ENCODE data around the gene RNF212.
"Not testable (repeated sequence)": the region's sequence is repeated elsewhere in the genome, so short reads cannot be mapped to it uniquely, and the experiment has no call there.

Gene RNF212

DNA sequence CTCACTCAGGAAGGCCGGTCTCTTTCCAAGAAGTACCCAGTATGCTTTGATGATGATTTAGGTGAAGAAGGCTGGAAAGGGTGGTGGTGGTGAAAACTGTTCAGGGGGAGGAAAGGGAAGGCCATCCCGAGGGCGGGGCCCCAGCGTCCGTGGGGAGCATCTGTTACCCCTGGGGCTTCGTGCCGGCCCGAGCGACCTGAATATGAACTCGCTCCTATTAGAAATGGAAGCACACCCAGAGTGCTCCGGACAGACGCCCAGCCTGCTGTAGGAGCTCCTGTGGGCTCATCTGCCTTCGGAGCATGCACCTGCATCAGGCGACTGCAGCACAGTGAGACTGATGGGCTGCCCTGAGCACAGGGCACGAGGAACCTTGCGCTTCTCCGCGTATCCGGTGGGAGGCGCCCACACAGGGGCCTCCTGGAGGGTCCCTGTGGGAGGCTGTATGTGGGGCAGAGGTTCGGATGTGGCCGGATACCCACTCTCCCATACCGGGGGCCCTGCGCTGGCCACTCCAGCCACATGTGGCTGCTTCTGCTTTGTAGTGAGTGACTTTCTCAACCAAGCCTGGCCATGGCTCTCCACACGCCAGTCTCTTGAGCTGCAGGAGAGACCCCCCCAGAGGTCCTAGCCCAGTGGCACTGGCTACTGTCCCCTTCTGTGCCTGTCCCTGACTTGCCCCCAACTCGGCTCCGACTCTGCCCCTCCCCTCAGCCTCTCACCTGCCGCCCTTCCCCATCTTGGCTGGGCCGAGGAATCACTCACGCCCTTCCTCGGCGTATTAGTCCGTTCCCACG is 65.2 kb downstream of the RNF212 start:
- no peak for DNase-seq

DNA sequence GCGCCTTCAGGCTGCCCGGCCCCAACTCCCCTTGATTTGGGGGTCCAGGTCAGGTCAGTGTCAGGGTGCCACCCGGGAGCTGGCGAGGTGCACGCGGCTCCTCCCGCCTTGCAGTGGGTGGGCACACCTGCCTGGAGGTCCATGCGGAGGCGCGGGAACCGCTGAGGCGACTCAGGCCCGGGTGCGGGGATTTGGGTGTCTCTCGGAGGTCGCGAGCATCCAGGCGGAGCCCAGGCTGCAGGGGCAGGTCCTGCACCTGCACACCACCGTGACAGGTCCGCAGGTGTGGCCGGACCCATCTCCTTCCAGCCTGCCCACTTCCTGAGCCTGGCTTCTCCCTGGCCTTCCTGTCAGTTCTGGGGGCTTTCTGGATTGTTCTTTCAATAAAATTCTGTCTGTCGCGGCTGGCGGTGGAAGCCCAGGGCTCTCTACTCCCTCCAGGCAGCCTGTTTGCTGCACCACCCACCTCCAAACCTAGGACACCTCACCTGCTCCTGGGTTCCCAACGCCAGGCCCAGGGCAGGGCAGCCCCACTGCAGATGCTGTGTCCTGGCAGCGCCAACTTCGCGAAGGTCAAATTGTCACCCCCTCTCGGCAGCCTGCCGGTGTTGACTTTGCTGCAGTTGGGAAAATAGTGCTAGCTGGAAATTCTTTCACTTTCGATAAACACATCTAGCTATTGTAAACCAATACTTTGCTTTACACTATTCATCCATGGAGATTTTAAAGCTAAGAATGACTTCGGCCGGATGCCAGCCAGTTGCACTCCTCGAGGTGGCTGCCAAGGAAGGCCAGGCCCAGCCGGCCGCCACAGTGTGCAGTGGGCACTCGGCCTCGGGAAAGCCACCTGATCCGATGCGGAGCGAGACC is 66.0 kb downstream of the RNF212 start:
- no peak for DNase-seq

DNA sequence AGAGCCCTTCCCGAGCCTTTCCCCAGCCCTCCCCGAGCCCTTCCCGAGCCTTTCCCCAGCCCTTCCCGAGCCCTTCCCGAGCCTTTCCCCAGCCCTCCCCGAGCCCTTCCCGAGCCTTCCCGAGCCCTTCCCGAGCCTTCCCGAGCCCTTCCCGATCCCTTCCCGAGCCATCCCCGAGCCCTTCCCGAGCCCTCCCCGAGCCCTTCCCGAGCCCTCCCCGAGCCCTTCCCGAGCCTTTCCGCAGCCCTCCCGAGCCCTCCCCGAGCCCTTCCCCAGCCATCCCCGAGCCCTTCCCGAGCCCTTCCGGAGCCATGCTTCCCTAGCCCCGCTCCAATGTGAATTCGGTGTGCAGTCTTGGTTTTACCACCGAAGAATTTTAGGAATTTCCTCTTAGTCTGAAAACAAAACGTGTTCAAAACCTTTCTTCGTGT is 66.8 kb downstream of the RNF212 start:
- DNase-seq: not testable (repeated sequence)

DNA sequence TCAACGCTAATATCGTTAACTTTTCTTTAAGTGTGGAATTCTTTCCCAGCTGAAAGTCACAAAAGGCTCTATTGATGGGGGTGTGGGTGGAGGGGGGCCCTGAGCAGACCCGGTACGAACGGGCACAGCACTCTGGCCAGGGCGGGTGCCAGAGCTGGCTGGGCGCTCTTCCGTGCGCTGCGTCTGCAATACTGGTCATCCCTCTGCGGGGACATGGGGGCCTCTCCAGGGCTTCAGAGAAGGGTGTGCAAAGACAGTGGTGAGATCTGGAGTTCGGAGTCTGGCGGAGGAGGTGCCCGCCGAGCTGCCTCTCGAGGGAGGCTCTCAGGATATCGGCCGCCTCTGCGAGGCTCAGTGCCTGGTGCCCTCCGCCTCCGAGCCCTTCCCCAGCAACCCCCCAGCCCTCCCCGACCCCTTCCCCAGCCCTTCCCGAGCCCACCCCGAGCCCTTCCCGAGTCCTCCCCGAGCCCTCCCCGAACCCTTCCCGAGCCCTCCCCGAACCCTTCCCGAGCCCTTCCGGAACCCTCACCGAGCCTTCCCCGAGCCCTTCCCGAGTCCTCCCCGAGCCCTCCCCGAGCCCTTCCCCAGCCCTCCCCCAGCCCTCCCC is 67.7 kb downstream of the RNF212 start:
- DNase-seq: no peak

DNA sequence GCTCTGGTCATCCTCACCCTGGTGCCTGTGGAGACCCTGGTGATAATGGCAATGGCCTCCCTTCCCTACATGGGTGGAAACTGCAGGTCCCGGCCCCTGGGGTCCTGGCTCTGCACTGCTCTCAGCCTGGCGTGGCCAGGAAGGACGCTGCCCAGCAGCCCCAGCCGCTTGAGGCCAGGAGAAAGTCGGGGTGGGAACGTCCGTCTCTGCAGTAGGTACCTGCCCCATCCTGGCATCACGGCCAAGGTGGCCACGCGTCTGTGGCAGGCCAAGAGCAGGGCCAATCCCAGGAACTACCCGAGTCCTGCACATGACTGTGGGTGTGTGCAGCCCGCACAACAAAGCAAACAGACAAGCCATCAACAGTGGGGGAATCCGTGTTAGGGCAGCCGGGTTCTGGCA is 68.2 kb downstream of the RNF212 start:
- no peak for DNase-seq

DNA sequence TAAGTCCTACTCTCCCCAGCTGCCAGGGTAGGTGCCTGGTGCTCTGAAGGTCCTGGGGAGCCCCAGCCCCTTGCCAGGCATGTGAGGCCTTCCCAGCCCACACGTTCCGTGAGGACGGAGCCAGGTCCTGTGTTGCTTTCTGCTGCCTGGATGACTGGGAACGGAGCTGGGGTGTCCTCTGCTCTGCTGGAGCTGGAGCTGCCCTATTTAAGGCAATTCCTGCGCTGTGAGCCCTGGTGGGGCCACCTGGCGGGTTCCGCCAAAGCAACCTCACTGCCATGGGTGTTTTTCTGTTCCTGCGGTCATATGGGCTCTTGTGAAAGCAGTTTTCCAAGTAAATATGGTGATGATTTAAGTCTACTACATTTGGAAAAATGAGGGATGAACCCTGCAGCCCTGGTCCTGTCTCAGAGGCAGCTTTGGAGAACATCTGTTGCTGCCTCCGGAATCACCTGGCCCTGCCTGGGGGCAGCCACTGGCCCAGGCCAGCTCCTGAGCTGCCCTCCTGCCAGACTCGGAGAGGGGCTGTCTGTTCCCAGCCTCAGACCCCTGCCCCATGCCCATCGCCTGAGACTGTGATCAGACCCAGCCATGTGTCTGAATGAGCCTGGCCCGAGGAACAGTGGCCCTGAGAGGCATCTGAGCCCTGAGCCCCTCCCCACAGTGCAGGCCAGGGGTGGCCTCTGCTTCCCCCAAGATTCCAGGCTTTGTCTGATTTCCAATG is 68.7 kb downstream of the RNF212 start:
- no peak for DNase-seq

DNA sequence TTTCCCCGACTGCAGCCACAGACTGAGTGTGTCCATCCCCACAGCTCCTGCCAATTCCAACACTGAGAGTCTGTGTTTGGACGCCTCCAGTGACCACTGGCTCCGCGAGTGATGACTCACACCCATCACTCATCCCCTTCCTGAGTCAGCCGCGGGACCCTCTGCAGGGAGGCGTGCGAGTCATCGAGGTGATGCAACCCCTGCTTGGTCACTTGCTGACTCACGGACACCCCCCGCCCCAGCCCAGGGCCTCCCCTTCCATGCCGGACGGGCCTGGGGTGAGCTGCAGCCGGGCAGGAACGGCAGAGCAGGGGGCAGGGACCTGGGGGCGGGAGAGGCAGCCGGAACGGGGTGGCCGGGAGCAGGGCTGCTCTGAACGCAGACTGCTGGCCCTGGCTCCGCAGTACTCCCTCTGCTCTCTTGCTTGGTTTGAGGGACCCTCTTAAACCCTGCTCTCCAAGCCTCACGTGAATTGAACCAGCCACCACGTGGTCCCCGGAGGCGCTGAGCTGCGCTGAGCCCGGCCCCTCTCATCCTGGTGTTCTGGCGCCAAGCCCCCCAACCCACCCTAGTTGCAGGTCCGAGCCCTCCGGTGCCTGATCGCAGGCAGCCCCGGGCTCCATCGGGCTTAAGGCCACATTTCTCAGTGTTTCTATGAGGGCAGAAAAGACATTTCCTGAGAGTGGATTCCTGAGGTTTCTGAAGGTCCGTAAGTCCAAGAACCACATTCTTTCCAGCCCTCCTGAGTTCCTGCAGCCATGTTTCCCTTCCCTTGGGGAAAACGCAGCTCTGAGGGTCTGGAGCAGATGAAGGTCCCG is 69.5 kb downstream of the RNF212 start:
- DNase-seq: no peak

DNA sequence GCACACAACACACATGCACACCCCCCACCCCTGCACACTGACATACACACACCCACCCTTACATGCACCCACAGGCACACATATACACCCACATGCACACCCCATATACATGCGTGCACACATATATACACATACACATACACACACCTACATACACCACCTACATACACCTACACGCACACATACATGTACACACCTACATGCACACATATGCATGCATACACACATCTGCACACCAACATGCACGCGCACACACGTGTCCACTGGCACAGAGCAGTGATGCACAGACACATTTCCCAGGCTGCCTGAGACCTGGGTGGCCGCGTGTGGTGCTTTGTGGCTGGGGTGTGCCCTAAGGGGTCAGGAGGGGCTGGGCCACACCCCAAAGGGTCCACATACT is 70.2 kb downstream of the RNF212 start:
- no peak for DNase-seq

DNA sequence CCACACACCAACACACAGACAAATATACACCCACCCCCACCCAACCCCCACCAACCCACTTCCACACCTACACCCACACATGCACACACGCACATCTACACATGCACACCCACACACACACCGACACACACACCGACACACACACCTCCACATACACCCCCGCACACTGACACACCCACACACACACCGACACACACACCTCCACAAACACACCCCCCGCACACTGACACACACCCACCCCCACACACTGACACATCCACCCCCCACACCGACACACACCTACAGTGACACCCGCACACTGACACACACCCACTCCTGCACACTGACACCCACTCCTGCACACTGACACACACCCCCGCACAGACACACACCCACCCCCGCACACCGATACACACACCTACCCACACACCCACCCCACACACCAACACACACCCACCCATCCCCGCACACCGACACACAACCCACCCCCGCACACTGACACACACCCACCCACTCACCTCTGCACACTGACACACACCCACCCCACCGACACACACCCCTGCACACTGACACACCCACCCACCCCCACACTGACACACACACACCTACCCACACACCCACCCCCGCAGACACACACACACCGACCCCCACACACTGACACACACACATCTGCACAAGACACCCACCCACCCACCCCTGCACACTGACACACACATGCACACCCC is 70.9 kb downstream of the RNF212 start:
- no peak for DNase-seq

DNA sequence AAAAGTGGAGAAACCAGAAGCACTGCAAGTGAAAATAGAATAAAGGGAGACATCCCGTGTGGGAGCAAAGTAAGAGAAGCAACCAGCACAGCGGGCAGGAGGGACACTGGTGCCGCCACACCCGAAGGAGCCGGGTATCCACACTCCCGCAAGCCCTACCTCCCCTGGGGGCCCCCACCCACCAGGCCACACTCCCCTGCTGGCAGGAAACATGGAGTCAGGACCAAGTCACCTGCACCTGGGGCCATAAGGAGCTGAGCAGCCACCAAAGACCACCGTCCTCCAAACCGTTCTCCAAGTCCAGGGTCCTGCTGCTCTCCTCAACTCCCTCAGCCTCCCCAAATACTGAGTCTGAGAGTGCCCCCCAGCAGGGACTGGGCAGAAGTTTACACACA is 71.4 kb downstream of the RNF212 start:
- no peak for DNase-seq

DNA sequence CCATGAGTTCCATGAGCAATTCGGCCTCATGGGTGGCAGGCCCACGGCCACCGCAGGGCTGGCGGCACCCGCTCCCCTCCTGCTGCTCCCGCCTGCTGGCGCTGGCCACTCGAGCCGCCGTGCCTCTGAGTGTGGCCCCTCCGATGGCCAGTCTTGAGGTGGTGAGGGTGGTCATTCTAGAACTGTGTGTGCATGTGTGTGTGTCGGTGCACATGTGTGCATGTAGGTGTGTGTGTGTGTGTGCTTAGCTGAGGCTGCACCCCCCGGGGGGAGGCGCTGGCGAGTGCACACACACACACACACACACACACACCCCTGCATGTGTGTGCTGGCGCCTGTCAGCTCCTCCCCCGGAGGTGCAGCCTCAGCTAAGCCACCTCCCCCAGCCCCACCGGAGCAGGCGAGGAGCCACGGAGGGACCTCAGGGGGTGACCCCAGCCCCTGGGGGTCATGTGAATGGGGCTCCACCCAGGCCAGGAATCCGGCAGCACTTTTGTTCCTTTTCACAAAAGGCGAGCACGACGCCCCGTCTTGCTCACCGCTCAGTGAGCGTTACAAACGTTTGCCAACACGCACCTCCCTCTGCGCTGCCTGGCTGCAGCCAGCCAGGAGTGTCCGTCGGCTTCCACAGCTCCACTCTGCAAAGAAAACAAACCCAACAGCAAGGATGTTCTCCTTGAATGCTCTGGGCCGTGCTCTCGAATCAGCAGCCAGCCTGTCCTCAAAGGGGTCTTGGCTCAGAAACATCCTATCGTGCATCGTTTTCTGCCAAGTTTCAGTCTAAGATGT is 72.0 kb downstream of the RNF212 start:
- DNase-seq: no peak

DNA sequence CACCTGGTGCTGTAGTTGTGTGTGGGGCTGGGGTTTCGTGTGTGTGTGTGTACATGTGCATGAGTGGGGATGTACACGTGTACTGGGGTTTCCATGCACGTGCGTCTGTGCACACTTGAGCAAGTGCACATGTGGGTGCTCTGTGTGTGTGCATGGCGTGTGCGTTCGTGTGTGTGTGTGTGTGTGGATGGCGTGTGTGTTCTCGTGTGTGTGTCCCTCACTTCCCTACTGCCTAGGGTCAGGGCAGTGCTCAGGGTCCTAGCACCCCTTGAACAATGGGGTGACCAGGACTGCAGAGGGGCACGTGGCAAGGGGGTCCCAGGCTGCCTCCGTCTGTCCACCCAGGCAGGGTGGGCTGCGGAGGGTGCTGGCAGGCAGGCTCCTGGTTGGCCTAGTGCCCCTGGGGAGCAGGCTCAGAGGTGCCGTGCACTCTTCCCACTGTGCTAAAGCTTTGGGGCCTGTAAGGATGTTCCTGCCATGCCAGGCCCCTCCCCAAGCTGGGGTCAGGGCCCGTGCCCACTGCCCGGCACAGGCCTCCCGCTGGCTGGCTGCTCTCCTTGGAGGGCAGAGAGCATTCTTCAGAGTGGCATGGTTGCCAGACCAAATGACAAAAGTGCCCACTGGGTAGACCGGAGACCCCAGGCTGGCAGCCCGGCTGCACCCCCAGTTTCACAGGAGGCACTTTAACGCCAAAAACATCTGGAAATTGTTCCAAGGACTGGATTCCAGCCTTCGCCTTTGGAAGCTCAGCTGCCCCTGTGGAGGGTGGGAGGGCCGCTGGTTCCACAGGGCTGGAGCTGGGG is 72.8 kb downstream of the RNF212 start:
- no peak for DNase-seq

DNA sequence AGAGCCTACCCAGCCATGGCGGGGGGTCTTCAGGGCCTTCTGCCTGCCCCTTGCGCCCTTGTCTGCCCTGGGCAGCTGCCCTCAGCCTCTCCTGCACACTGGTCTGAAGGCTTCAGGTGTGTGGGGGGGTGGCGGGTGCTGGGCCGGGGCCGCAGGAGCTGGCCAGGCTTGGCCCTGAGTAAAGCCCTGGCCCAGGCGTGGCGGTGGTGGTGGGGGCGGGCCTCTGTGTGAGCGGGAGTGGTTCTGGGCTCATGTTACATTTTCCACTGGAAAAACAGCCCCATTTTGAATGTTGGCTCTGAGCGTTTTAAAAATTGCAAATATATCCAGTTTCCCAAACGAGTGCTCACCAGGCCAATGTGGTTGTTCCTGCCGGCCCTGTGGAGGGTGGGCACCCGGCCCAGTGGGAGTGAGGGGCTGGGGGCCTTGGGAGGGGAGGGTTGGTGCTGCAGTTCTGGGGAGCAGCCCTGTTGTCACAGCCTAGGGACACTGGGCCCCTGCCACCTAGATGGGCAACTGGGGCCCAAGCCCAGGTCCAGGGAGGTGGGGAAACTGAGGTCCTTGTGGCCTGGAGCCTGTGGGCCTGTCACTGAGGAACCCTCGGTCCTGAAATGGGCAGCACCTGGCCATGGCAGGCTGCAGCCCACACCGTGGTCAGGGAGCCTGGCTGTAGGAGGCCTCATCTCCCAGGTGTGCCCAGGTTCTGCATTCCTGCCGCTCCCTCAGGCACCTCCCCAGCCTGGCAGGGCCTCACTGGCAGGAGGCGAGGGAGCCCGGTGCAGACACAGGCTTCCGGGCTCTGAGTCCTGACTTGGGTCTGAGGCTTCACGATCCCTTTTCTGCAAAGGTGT is 73.6 kb downstream of the RNF212 start:
- no peak for DNase-seq

DNA sequence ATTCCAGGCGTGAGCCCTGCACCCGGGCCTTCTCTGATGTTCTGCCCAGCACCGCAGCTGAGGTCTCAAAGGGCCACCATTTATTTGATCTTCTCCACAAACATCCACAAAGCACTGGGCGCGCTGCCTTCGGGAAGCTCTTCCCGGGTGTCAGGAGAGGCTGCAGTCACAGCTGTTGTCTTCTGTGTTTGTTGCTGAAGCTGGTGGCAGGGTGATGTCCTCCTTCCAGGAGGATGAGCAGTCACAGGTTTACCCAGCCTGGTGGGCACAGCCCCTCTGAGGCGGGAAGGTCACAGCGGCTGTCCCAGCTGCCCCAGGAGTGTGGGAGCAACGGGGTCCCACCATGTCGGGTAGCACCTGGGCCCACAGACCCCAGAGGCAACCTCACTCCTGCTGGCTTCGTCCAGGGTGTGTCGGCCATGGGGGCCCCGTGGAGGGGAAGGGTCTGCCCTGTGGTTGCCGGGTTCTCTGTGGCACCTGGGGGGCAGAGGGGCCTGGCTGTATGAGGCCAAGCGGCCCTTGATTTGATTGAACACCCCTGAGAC is 74.3 kb downstream of the RNF212 start:
- DNase-seq: no peak

DNA sequence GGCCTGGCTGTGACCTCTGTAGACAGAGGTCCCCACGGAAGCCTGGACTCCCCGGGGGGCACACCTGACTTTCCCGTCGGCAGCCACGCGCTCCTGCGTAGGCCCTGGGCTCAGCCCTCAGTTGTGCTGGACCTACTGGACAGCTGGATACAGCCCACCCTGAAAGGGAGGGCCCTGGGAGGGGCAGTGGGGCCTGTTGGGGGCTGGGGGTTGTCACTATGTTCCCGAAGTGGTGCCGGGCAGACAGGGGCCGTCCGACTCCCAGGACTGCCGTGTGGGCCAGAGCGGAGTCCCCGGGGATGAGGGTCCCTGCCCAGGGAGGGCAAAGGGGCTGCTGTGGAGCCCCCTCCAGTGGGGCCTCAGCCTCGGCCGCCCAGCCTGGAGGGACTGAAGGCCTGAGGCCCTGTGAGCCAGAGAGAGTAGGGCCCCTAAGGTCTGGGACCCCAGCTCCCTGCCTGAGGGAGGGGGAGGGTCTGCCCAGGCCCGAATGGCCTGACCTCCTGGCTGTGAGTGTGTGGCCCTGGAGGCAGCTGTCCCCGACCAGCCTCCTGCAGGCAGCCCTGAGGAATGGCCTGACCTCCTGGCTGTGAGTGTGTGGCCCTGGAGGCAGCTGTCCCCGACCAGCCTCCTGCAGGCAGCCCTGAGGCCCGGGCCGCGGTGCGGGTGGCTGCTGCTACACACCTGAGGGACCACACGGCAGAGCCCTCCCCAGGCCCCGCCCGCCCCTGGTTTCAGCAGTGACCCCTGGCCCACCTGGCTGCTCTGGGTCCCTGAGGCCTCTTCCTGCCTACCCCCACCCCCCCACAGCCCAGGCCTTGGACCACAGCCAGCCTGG is 76.2 kb downstream of the RNF212 start:
- DNase-seq: no peak

DNA sequence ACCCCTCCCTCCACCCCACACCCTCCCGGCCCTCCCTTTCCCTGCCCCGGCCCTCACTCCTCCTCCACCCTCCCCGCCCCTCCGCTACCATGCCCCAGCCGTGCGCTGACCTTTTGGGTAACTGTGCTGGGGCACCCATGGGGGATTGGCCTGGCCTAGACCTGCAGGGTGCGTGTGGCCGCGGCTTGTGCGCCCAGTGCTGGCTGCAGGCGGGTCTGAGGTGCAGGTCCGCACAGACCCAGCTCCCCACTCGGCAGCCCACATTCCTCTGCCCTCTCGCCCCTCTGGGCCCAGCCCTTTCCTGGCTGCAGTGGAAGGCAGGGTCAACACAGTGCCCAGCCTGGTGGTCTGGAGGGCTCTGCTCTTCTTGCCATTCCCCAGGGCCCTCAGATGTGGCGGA is 77.3 kb downstream of the RNF212 start:
- DNase-seq: no peak

DNA sequence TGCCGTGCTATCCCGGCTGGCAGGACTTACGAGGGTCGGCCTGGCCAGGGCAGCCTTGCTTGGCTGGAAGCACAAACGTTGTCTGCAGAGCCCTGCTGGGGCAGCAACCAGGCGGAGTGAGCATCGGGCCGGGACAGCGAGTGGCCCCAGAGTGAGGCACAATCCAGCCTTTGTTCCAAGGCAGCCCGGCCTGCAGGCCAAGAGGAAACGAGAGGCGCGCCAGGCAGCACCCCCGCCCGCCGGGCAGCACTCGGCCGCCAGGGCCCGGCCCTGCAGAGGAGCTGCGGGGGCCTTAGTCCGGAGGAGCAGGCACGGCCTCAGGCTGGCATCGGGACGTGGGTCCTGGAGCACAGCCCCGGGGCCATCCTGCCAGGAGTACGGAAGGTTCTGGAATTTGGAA is 77.9 kb downstream of the RNF212 start:
- DNase-seq: no peak
